Right kidney (tissue), 1 donor: ENCODE measurements around the gene COG8.

Experiments used
- DNase-seq: peaks from one replicate; pipeline ENCODE4 v3.0.0-alpha.2; 2016

The COG8 gene

GRCh38 chr16:69349536-69349935 is 10.2 kb upstream of the COG8 start:
- DNase-seq = no peak

GRCh38 chr16:69348222-69348621 is 8.9 kb upstream of the COG8 start:
- no peak for DNase-seq

GRCh38 chr16:69346683-69347082 is 7.3 kb upstream of the COG8 start:
- DNase-seq = no peak

- no peak for DNase-seq
Measured at GRCh38 chr16:69345923-69346322, 6.6 kb upstream of the COG8 start.

DNA sequence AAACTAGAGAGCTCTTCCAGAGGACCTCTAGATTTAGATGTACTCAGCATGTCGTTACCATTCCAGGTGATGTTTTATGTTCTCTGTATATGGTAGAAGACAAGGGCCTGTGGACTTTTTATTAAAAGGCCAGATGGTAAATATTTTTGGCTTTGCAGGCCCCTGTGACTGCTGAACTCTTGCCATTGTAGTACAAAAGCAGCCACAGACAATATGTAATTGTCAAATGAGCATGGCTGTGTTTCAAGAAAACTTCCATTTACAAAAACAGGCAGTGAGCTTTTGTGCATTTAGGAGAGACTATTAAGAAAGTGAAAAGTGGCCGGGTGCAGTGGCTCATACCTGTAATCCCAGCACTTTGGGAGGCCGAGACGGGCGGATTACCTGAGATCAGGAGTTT is 4.8 kb upstream of the COG8 start:
- DNase-seq = no peak

- DNase-seq = no peak
Measured at GRCh38 chr16:69340095-69340644, 806 bp upstream of the COG8 start.

DNA sequence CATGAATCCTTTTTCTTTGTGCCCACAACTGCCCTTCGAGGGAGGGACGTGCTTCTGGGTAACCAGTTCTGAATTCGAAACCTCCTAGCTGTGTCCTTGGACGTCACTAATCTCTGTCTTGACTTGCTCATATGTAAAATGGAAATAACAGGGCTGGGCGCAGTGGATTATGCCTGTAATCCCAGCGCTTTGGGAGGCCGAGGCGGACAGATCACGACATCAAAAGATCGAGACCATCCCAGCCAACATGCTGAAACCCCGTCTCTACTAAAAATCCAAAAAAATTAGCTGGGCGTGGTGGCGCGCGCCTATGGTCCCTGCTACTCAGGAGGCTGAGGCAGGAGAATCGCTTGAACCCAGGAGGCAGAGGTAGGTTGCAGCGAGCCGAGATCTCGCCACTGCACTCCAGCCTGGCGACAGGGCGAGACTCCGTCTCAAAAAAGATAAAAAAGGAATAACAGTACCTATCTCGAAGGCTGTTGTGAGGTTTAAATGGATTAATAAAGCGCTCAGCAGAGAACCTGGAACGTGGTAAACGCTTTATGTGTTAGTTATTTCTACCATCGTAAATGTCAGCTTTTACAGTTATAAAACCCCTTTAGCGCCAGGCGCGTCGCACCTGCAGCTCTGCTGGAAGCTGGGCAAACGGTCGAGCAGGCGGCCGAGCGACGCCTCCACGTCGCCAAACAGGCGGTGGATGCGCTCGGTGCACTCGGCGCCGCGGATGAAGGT is 641 bp downstream of the COG8 start:
- DNase-seq = no peak

DNA sequence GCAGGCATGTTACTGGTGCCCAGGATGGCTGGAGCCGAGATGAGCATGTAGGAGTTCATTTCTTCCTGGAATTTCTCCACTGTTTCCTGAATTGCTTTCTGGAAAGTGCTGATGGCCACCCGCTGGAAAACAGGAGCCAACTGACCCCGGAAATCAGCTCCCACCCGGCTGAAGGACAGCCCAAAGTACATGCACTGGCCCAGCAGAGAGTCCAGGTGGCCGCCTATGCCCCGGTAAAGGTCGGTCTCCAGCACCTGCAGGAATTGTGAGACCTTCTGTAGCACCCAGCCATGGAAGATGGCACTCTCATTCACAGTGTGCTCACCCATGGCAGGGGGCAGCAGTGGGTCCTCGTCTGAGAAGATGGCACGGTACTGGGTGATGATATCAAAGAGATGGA is 4.7 kb downstream of the COG8 start:
- no peak for DNase-seq

GRCh38 chr16:69330286-69331109 is 8.9 kb downstream of the COG8 start, which contains the start of gene PDF:
PDF (minus strand) TSS chr16:69330588; CDS start chr16:69330570, 18 bp downstream.
- DNase-seq = peak; percentile 91

DNA sequence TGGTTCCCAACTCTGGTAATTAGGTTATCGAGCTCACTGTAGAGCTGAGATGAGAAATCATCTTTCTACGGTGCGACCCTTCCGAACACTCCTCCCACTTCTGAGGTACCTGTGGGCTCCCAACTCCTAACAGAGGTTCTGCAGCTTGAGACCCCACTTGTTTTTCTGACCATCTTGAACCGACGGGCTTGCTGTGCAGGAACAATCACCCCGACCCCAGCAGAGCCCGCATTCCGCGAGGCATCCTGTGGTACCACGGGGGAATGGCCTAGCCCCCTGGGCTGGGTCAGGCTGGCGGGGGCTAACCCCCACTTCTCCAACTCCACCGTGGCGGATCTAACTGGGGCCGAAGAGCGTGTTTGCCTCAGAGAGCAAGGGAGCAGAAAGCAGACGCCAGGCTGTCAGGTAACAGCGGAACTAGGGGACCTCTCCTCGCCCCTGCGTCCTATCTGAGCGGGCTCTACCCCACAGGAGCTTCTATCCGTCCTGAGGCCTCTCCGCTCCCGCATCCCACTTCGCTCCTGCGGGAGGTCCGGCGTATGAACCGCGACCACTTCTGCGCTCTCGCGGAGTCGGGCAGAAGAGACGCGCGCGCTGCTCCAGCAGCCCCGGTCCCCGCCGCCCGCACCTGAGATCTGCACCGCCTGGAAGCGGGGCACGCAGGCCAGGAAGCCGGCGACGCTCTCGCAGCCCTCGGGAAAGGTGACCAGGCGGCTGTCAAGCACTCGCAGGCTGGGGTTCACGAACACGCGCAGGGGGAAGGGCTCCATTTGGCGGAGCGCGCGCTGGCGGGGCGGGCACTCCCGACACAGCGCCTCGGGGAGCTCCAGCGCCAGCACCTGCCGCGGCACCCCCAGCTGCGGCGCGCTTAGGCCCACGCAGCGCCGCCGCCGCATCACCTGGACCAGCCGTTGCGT is 9.7 kb downstream of the COG8 start:
- peak; percentile 39 for DNase-seq

- no peak for DNase-seq
Measured at GRCh38 chr16:69328854-69329316, 10.5 kb downstream of the COG8 start.

- no peak for DNase-seq
Measured at GRCh38 chr16:69327585-69328310, 11.6 kb downstream of the COG8 start.

GRCh38 chr16:69326172-69326873 is 13.0 kb downstream of the COG8 start:
- DNase-seq = no peak

GRCh38 chr16:69325784-69326171 is 13.6 kb downstream of the COG8 start:
- no peak for DNase-seq

GRCh38 chr16:69324585-69325253 is 14.6 kb downstream of the COG8 start:
- no peak for DNase-seq

GRCh38 chr16:69324013-69324531 is 15.3 kb downstream of the COG8 start:
- DNase-seq = no peak

GRCh38 chr16:69323415-69323814 is 15.9 kb downstream of the COG8 start:
- DNase-seq = no peak

DNA sequence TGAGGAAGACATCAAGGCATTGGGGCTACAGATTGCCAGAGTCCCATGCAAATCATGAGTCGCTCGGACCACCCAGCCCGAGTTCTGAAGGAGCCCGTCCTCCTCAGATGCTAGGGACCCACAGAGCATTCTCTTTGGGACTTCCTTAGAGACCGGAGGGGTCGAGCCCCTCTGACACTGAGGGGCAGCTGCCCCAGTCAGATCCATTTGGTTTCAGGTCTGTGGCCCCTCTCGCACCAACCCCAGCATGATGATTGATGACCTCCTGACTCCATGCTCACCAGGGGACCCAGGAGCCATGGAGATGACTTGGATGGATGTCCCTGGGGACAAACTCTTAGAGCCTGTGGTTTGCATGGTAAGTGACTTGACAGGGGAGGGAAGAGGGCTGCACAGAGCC is 17.0 kb downstream of the COG8 start:
- no peak for DNase-seq

DNA sequence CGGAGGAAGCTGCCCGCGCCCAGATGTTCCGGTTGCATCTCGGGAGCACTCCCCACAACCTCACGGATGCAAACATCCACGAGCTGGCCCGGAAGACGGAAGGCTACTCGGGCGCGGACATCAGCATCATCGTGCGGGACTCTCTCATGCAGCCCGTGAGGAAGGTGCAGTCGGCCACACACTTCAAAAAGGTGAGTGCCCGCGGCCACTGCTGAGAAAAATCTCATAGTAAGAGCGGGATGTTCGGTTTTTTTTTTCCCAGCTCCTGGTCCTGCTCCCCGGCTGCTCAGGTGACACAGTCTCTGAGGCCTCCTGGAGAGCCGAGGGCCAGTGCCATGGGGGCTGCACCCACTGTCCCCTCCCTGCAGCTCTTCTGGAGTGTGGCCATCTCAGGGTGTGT is 18.3 kb downstream of the COG8 start:
- no peak for DNase-seq

- DNase-seq = no peak
Measured at GRCh38 chr16:69320740-69321073, 18.7 kb downstream of the COG8 start.
